WTC11 (cell line): ENCODE measurements around the gene ZBED5.
A peak's percentile ranks its signal among the peaks of the same experiment; 100 is the strongest.

Source experiments
- CREM ChIP-seq: sonication (generic); formaldehyde crosslinking; IDR thresholded peaks from 2 replicates; pipeline ENCODE4 v1.8.1; 2022; ENCODE audit warnings: mild to moderate bottlenecking, missing genetic modification reagents, moderate library complexity
- ESRRA ChIP-seq: sonication (generic); formaldehyde crosslinking; IDR thresholded peaks from 2 replicates; pipeline ENCODE4 v1.8.1; 2022; ENCODE audit warnings: mild to moderate bottlenecking, missing genetic modification reagents, borderline replicate concordance
- FOXK1 ChIP-seq: sonication (generic); formaldehyde crosslinking; IDR thresholded peaks from 2 replicates; pipeline ENCODE4 v1.8.0; 2022; ENCODE audit warnings: mild to moderate bottlenecking, moderate library complexity, missing genetic modification reagents
- JUN ChIP-seq: sonication (generic); formaldehyde crosslinking; IDR thresholded peaks from 2 replicates; pipeline ENCODE4 v1.8.0; 2023; ENCODE audit warnings: mild to moderate bottlenecking, missing genetic modification reagents
- NR2C2 ChIP-seq: sonication (generic); formaldehyde crosslinking; IDR thresholded peaks from 2 replicates; pipeline ENCODE4 v1.8.0; 2022; ENCODE audit warnings: mild to moderate bottlenecking, missing genetic modification reagents
- OVOL2 ChIP-seq: fragments of 250-450 bp; sonication (Bioruptor Pico); IDR thresholded peaks from 2 replicates; pipeline ENCODE4 v1.9.0; 2021; ENCODE audit warnings: mild to moderate bottlenecking, borderline replicate concordance
- SMAD3 ChIP-seq: sonication (generic); formaldehyde crosslinking; IDR thresholded peaks from 2 replicates; pipeline ENCODE4 v1.8.0; 2022; ENCODE audit warnings: missing genetic modification reagents, mild to moderate bottlenecking, borderline replicate concordance
- SP1 ChIP-seq: sonication (generic); formaldehyde crosslinking; conservative IDR thresholded peaks from 2 replicates; pipeline ENCODE4 v1.8.1; 2022; ENCODE audit warnings: missing genetic modification reagents
- TF ChIP-seq, protein P1 (sequence below): sonication (generic); formaldehyde crosslinking; conservative IDR thresholded peaks from 2 replicates; pipeline ENCODE4 v1.8.1; 2023; ENCODE audit warnings: mild to moderate bottlenecking, low read depth, missing genetic modification reagents, moderate library complexity
- TF ChIP-seq, protein P2 (sequence below): fragments of 200-600 bp; IDR thresholded peaks from 2 replicates; pipeline ENCODE4 v1.8.0; 2022; ENCODE audit warnings: antibody characterized with exemption
- TF ChIP-seq, protein P3 (sequence below): sonication (generic); formaldehyde crosslinking; IDR thresholded peaks from 2 replicates; pipeline ENCODE4 v1.8.0; 2022; ENCODE audit warnings: mild to moderate bottlenecking, missing genetic modification reagents

DNA sequence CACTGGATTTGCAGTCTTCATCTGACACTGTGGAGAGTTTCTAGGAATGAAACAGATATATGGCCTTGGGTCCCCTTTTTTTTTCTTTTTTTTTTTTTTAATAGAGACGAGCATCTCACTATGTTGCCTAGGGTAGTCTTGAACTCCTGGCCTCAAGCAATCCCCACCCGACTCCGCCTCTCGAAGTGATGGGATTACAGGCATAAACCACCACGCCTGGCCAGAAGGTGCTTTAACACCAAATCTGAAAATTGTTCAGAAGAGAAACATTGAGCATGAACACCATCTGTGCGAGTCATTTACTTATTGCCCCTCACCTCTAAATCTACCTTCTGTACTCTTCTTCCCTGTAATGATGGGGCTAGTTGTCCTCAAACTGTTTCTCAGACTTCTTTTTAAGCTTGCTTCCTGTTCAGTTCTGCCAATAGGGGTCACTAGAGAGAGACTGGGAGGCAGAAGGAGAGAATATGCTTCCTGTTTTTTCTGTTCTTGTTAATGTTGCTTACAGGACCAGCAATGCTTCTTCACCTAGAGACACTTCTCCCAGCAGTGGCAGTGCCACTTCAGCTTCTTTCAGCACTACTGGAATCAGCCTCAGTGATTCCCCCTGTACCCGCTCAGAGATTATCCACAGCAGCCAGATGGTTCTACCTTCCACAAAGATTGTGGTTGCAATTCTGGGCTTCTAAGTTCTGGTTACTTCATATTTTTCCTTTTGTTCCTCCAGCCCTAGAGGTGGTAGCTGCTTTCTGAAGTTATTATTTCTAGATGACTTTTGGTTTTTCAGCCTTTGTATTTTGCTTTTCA lies 20.8 kb upstream of the ZBED5 start:
- no peak for TF ChIP-seq CREM (CRISPR knock-in tag)
- TF ChIP-seq OVOL2 (CRISPR knock-in tag) = no peak
- TF ChIP-seq, protein P1, sequence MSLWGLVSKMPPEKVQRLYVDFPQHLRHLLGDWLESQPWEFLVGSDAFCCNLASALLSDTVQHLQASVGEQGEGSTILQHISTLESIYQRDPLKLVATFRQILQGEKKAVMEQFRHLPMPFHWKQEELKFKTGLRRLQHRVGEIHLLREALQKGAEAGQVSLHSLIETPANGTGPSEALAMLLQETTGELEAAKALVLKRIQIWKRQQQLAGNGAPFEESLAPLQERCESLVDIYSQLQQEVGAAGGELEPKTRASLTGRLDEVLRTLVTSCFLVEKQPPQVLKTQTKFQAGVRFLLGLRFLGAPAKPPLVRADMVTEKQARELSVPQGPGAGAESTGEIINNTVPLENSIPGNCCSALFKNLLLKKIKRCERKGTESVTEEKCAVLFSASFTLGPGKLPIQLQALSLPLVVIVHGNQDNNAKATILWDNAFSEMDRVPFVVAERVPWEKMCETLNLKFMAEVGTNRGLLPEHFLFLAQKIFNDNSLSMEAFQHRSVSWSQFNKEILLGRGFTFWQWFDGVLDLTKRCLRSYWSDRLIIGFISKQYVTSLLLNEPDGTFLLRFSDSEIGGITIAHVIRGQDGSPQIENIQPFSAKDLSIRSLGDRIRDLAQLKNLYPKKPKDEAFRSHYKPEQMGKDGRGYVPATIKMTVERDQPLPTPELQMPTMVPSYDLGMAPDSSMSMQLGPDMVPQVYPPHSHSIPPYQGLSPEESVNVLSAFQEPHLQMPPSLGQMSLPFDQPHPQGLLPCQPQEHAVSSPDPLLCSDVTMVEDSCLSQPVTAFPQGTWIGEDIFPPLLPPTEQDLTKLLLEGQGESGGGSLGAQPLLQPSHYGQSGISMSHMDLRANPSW (CRISPR knock-in tag) = no peak
- TF ChIP-seq, protein P2, sequence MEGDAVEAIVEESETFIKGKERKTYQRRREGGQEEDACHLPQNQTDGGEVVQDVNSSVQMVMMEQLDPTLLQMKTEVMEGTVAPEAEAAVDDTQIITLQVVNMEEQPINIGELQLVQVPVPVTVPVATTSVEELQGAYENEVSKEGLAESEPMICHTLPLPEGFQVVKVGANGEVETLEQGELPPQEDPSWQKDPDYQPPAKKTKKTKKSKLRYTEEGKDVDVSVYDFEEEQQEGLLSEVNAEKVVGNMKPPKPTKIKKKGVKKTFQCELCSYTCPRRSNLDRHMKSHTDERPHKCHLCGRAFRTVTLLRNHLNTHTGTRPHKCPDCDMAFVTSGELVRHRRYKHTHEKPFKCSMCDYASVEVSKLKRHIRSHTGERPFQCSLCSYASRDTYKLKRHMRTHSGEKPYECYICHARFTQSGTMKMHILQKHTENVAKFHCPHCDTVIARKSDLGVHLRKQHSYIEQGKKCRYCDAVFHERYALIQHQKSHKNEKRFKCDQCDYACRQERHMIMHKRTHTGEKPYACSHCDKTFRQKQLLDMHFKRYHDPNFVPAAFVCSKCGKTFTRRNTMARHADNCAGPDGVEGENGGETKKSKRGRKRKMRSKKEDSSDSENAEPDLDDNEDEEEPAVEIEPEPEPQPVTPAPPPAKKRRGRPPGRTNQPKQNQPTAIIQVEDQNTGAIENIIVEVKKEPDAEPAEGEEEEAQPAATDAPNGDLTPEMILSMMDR = peak; percentile 47; the same call in 1 of the 2 replicates
- TF ChIP-seq FOXK1 (CRISPR knock-in tag) = no peak
- TF ChIP-seq, protein P3, sequence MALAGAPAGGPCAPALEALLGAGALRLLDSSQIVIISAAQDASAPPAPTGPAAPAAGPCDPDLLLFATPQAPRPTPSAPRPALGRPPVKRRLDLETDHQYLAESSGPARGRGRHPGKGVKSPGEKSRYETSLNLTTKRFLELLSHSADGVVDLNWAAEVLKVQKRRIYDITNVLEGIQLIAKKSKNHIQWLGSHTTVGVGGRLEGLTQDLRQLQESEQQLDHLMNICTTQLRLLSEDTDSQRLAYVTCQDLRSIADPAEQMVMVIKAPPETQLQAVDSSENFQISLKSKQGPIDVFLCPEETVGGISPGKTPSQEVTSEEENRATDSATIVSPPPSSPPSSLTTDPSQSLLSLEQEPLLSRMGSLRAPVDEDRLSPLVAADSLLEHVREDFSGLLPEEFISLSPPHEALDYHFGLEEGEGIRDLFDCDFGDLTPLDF = no peak
- no peak for TF ChIP-seq SP1 (CRISPR knock-in tag)
- TF ChIP-seq NR2C2 (CRISPR knock-in tag) = no peak
- TF ChIP-seq JUN (CRISPR knock-in tag) = no peak
- TF ChIP-seq ESRRA = no peak
- TF ChIP-seq SMAD3 (CRISPR knock-in tag) = no peak
